Cardiac fibroblast (primary cell): Measurements from ENCODE around the gene HOXC5.
"Not testable (repeated sequence)": the region's sequence is repeated elsewhere in the genome, so short reads cannot be mapped to it uniquely, and the experiment has no call there.

Experiments used
- DNase-seq, 2 donors: peaks; one replicate each; pipeline versions ENCODE4 v3.0.0 to v3.0.0-alpha.2; 2010; ENCODE audit warnings: low read depth in 2 of 2
- H3K4me3 ChIP-seq, 2 donors: replicated peaks in 1 of 2; 1 replicate in 1 of 2; 2 replicates in 1 of 2; pipeline ENCODE4 v1.5.1; 2011; ENCODE audit warnings: low read depth in 2 of 2, low read length in 2 of 2, mild to moderate bottlenecking in 2 of 2, moderate library complexity in 1 of 2
- TF ChIP-seq, protein P1 (sequence below): IDR thresholded peaks from one replicate; pipeline ENCODE4 v1.5.1; 2011; ENCODE audit warnings: low read depth, mild to moderate bottlenecking, low read length, inconsistent platforms

The HOXC5 gene

DNA sequence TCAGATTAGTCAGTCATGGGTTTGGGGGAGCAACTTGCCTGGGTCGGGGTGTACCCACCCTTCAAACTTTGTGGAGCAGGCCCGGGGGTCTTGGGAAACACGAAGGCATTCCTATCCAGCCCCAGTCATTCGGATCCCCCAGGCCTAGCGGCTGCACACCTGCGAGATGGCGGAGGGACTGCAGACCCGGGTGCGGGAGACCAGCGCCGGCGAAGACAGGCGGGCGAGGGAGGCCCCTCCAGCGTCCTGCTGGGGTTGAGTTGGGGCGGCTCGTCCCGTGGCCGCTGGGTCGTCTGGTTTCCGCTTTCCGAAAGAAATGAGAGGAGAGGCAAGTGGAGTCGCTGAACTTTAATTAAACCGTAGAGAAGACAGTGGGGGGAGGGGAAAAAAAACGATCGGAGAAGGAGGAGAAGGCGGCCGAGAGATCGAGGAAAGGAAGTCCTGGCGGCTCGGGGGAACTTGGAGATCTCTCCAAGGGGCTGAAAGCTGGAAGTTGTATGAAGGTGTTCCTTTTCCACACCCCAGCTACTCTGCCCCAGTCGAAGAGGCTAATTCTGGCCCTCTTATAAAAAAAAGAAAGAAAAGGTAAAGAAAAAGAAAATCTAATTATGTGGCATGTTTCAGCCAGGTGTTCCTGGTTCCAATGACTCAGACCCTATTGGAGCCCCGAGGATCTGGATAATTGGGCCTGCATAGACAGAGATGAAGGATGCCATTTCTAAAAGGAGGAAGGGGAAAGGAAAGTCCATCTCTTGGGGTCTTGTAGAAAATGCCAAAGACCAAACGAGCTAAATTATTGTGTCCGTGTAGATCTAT, 48.9 kb downstream of the HOXC5 start:
- not testable (repeated sequence) for DNase-seq

DNA sequence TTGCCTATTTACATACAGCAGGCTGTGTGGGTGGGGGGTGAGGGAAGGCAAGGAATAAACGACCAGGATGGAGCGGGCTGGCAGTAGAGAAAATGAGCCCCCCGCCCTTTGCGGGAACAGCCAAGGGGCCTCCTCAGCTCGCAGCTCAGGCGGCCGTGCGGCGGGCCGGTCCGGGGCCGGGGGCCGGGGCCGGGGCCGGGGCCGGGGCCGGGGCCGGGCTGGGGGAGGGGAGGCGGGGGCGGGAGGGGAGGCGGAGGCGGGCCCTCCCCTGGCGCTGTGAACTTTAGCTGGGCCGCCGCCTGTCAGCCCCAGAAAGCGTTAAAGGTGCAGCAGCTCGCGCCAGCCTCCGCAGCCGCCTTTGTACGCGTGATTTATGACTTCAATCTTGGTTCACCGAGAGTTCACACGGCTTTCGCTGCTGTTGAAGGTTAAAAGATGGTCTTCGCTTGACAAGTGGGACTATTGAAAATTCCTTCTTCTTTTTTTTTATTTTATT, 49.6 kb downstream of the HOXC5 start:
- no peak overlapping the region for H3K4me3 ChIP-seq
- DNase-seq = peak in 1 of 2 donors; percentile 6
- TF ChIP-seq, protein P1, sequence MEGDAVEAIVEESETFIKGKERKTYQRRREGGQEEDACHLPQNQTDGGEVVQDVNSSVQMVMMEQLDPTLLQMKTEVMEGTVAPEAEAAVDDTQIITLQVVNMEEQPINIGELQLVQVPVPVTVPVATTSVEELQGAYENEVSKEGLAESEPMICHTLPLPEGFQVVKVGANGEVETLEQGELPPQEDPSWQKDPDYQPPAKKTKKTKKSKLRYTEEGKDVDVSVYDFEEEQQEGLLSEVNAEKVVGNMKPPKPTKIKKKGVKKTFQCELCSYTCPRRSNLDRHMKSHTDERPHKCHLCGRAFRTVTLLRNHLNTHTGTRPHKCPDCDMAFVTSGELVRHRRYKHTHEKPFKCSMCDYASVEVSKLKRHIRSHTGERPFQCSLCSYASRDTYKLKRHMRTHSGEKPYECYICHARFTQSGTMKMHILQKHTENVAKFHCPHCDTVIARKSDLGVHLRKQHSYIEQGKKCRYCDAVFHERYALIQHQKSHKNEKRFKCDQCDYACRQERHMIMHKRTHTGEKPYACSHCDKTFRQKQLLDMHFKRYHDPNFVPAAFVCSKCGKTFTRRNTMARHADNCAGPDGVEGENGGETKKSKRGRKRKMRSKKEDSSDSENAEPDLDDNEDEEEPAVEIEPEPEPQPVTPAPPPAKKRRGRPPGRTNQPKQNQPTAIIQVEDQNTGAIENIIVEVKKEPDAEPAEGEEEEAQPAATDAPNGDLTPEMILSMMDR = no peak

More for the DNA sequence above, 48.9 kb downstream of the HOXC5 start:
- not testable (repeated sequence) for H3K4me3 ChIP-seq
